Calu3 (cell line): Measurements from ENCODE around the gene TPRA1. TPM values are rescaled to one million over a fixed set of nuclear protein-coding genes. Genes with fewer than 3 reads are reported as not detected.

Source experiments
- BruUV-seq: library from RNA; stranded (reverse); fragments of 400-500 nt; replicated peaks from 2 replicates; lab custom pipeline; 2021; lab: Mats Ljungman, UMichigan
- CTCF ChIA-PET: fragments of 300-600 bp; sonication (Branson Sonifier 250); formaldehyde crosslinking; loops from one replicate; lab custom pipeline; 2022; ENCODE audit warnings: antibody characterized with exemption; lab: Charles Lee
- DNase-seq: peaks from one replicate; pipeline ENCODE4 v3.0.0; 2022
- H3K27ac Mint-ChIP-seq: one replicate; pipeline ENCODE4 v1.8.0; 2022; ENCODE audit warnings: mixed read lengths; ENCODE audit not compliant: unreplicated experiment
- H3K27me3 Mint-ChIP-seq: one replicate; pipeline ENCODE4 v1.8.0; 2022; ENCODE audit warnings: mixed read lengths; ENCODE audit not compliant: unreplicated experiment
- H3K36me3 Mint-ChIP-seq: one replicate; pipeline ENCODE4 v1.8.0; 2022; ENCODE audit warnings: mild to moderate bottlenecking, moderate library complexity, mixed read lengths; ENCODE audit not compliant: insufficient read depth, unreplicated experiment
- H3K4me1 Mint-ChIP-seq: one replicate; pipeline ENCODE4 v1.8.0; 2022; ENCODE audit warnings: mild to moderate bottlenecking, low read depth, mixed read lengths; ENCODE audit not compliant: unreplicated experiment
- H3K4me3 Mint-ChIP-seq: one replicate; pipeline ENCODE4 v1.8.0; 2022; ENCODE audit warnings: mild to moderate bottlenecking, low read depth, moderate library complexity, mixed read lengths; ENCODE audit not compliant: unreplicated experiment
- H3K9me3 Mint-ChIP-seq: one replicate; pipeline ENCODE4 v1.8.0; 2022; ENCODE audit warnings: low read depth, mixed read lengths; ENCODE audit not compliant: unreplicated experiment
- CTCF ChIP-seq: fragments of 200-600 bp; IDR thresholded peaks from one replicate; pipeline ENCODE4 v1.8.0; 2022; ENCODE audit warnings: antibody characterized with exemption; ENCODE audit not compliant: unreplicated experiment
- intact Hi-C: fragments of 100-400 bp; cut with micrococcal nuclease; formaldehyde crosslinking; loops from one replicate; pipeline ENCODE4 v1.10.0; 2022; ENCODE audit not compliant: unreplicated experiment
- total RNA-seq: library from RNA; stranded (reverse); gene quantifications from 2 replicates; pipeline ENCODE4 v1.2.3, GENCODE V29; 2022

Gene TPRA1
- total RNA-seq, 1 experiment from 2014 or later: 66.4 TPM

- H3K4me3 Mint-ChIP-seq: no peak overlapping the region
- intact Hi-C loops: loop anchor here (1.0 to 5.0 kb wide), 5 partner anchors 88 to 1023 kb away; partner anchors contain the start of gene CHST13
- CTCF ChIA-PET: interaction anchor here (0.6 to 1.6 kb wide), 5 partner anchors 12 to 865 kb away, joined by 3 to 4 read pairs (median 3); no protein-coding TSS in a partner anchor
- no peaks in the 10 kb centered on the region for H3K9me3 Mint-ChIP-seq
- peaks cover 7% of the 10 kb centered on the region for H3K4me1 Mint-ChIP-seq
- no TSS peak for BruUV-seq
- TF ChIP-seq CTCF: no peak
- peaks cover 13% of the 10 kb centered on the region for H3K36me3 Mint-ChIP-seq
- peaks cover 58% of the 10 kb centered on the region for H3K27me3 Mint-ChIP-seq
- DNase-seq: no peak
- no peak overlapping the region for H3K27ac Mint-ChIP-seq
Measured at GRCh38 chr3:127544803-127545201, 45.7 kb downstream of the TPRA1 start.

GRCh38 chr3:127544192-127544802 lies 46.2 kb downstream of the TPRA1 start:
- H3K27ac Mint-ChIP-seq: no peak overlapping the region
- H3K27me3 Mint-ChIP-seq: peaks cover 59% of the 10 kb centered on the region
- no TSS peak for BruUV-seq

GRCh38 chr3:127543441-127543840 lies 47.1 kb downstream of the TPRA1 start:
- Mint-ChIP-seq H3K4me3 (no peak overlapping the region), H3K4me1 (peaks cover 6% of the 10 kb centered on the region), H3K27ac (no peak overlapping the region), H3K27me3 (peaks cover 68% of the 10 kb centered on the region), H3K9me3 (no peaks in the 10 kb centered on the region), H3K36me3 (peaks cover 13% of the 10 kb centered on the region)
- no peak for TF ChIP-seq CTCF
- BruUV-seq: no TSS peak
- DNase-seq: no peak
- CTCF ChIA-PET: interaction anchor here (0.8 to 1.2 kb wide), 2 partner anchors 32 to 87 kb away, joined by 3 read pairs; no protein-coding TSS in a partner anchor
- intact Hi-C loops: loop anchor here (5.0 kb wide), 3 partner anchors 86 to 1021 kb away; partner anchors contain the start of gene CHST13

More at GRCh38 chr3:127544192-127544802, 46.2 kb downstream of the TPRA1 start:
- DNase-seq: peak; percentile 92
- Mint-ChIP-seq H3K9me3 (no peaks in the 10 kb centered on the region), H3K36me3 (peaks cover 13% of the 10 kb centered on the region), H3K4me1 (peaks cover 7% of the 10 kb centered on the region), H3K4me3 (no peak overlapping the region)
- peak; percentile 96 for TF ChIP-seq CTCF
- intact Hi-C loops: loop anchor here (1.0 to 5.0 kb wide), 4 partner anchors 87 to 1022 kb away; partner anchors contain the start of gene CHST13
- CTCF ChIA-PET: interaction anchor here (0.8 to 1.6 kb wide), 5 partner anchors 31 to 864 kb away, joined by 3 read pairs; no protein-coding TSS in a partner anchor

- H3K36me3 Mint-ChIP-seq: peaks cover 6% of the 10 kb centered on the region
- intact Hi-C loops: loop anchor here (5.0 kb wide), 3 partner anchors 85 to 1020 kb away; partner anchors contain the start of gene CHST13
- BruUV-seq: no TSS peak
- CTCF ChIA-PET: no interaction called here
- H3K27me3 Mint-ChIP-seq: peaks cover 77% of the 10 kb centered on the region
- TF ChIP-seq CTCF: no peak
- no peaks in the 10 kb centered on the region for H3K9me3 Mint-ChIP-seq
- no peak overlapping the region for H3K4me3 Mint-ChIP-seq
- no peak overlapping the region for H3K27ac Mint-ChIP-seq
- DNase-seq: no peak
- H3K4me1 Mint-ChIP-seq: no peaks in the 10 kb centered on the region
Measured at GRCh38 chr3:127542441-127542952, 48.0 kb downstream of the TPRA1 start.
